Ovary (tissue), 9 donors: Measurements from ENCODE around the gene CAPN8. TPM values are rescaled to one million over a fixed set of nuclear protein-coding genes. Genes with fewer than 3 reads are reported as not detected.

Source experiments
- DNase-seq, 5 donors: peaks; one replicate each; pipeline ENCODE4 v3.0.0-alpha.2; 2019 to 2020
- H3K27ac ChIP-seq, 2 donors: fragments of 200-600 bp; one replicate each; pipeline versions ENCODE4 v1.5.1 to v1.8.0; 2019 to 2022
- H3K27me3 ChIP-seq: fragments of 200-600 bp; one replicate; pipeline ENCODE4 v1.8.0; 2022
- H3K36me3 ChIP-seq: fragments of 200-600 bp; sonication (generic); one replicate; pipeline ENCODE4 v1.5.1; 2019
- H3K4me1 ChIP-seq: one replicate; pipeline ENCODE4 v1.8.1; 2013; ENCODE audit warnings: mild to moderate bottlenecking, moderate library complexity; ENCODE audit not compliant: insufficient read depth
- H3K4me3 ChIP-seq: fragments of 200-600 bp; sonication (generic); one replicate; pipeline ENCODE4 v1.5.1; 2017
- H3K9me3 ChIP-seq, 2 donors: fragments of 200-600 bp in 1 of 2; sonication (generic) in 1 of 2; one replicate each; pipeline versions ENCODE4 v1.5.1 to v1.8.1; 2013 to 2019; ENCODE audit warnings: mild to moderate bottlenecking in 1 of 2, moderate library complexity in 1 of 2
- EP300 ChIP-seq: sonication (generic); formaldehyde crosslinking; IDR thresholded peaks from one replicate; pipeline ENCODE4 v1.6.1; 2017; ENCODE audit warnings: antibody characterized with exemption
- POLR2A ChIP-seq: fragments of 450-650 bp; IDR thresholded peaks from one replicate; pipeline ENCODE4 v1.6.1; 2017; ENCODE audit warnings: antibody characterized with exemption, mild to moderate bottlenecking, moderate library complexity
- WGBS, 3 donors: extraction: QIAGEN DNeasy Blood & Tissue Kit in 1 of 3; methylation state at CpG; one replicate each; pipeline versions ENCODE4 v1.1.5 to v1.1.7; 2013 to 2017; 5-methylcytosine and 5-hydroxymethylcytosine counted together
- intact Hi-C, 4 donors: fragments of 100-400 bp; cut with DNase I; formaldehyde crosslinking; loops; one replicate each; pipeline versions ENCODE4 v1.11.0 to v1.15.1; 2022 to 2023
- polyA plus RNA-seq, 2 donors: library from polyadenylated mRNA; stranded (reverse); fragments of 200-250 nt in 1 of 2; fragments of 350-450 nt in 1 of 2; fragmentation: Illumina TruSeq in 1 of 2; extraction: RNeasy Lipid Tissue Mini Kit (QIAGEN cat#74804) in 1 of 2; gene quantifications; one replicate each; pipeline ENCODE4 v1.2.3, GENCODE V29; 2013 to 2014
- total RNA-seq, 7 donors: library from RNA; depleted of rRNA in 2 of 7; stranded (reverse); fragments of >200 nt in 2 of 7; fragmentation: NEBNext Ultra II Directional in 3 of 7; extraction: Animal tissue kit (Norgen Biotek cat#: 25700) in 3 of 7; gene quantifications; one replicate each; pipeline versions ENCODE4 v1.1.0 to v1.2.4, GENCODE V29; 2016 to 2023
- TF ChIP-seq, protein P1 (sequence below), 3 donors: fragments of 450-650 bp in 2 of 3; fragments of 200-600 bp in 1 of 3; IDR thresholded peaks; one replicate each; pipeline versions ENCODE4 v1.5.1 to v1.8.0; 2016 to 2022; ENCODE audit warnings: antibody characterized with exemption in 3 of 3, mild to moderate bottlenecking in 1 of 3
- donor health status: DM: no; HTN: no; CAD: no; lungs with moderate emphysema.
- donor health status: DM: no; HTN: no; CAD: no.
- donor health status: Bipolar disorder and iron deficiency.
- donor health status: DM: yes; HTN: yes; CAD: no.
- donor health status: DM: no; HTN: no; CAD: no.
- donor health status: DM: yes; HTN: yes; CAD: no.

The CAPN8 gene
- total and polyA plus RNA-seq, 9 donors: 0.10 to 4.4 (median 0.88) TPM; not detected in 2

DNA sequence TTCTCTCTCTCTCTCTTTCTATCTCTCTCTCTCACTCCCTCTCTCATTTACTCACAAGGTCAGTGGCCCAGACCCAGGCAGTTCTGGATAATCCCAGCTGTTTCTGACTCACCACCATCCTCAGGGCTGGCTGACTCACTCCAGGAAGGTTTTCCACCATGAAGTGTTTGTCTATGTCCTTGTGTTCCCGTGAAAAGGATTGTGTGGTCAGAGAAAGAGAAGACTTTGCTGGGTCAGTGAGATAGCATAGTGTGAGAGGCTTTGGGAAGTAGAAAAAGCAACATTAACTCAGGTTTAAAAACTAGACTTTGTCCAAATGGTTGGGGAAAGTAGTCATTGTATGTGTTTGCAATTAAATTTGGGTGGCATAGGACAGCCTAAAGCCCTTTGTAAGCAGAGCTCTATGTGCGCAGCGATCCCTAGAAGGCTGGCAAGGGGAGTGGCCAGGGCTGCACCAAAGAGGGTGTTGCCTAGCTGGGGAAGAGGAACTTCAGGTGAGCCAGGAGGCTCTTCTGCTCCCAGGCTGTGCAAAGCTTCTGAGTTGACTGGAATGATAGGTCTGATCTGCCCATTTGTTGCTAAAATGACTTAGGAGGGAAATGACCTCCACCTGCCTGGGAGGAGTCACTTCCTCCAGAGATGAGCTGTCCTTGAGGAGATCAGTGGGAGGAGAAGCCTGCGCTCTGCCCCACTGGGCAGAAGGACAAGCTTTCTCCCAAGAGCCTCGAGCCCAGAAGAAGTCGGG is 41.9 kb upstream of the CAPN8 start:
- Histone ChIP-seq H3K27me3 (no peaks in the 10 kb centered on the region), H3K4me3 (no peak overlapping the region), H3K4me1 (peaks cover 19% of the 10 kb centered on the region), H3K27ac (peak overlapping the region; percentile 63 to 73), H3K9me3 (no peaks in the 10 kb centered on the region), H3K36me3 (no peaks in the 10 kb centered on the region)
- intact Hi-C loops: no loop called here
- 7 to 21% (median 17%) methylated on average over 6 of the region's 6 CpGs for WGBS, 3 donors
- no peak for TF ChIP-seq EP300
- TF ChIP-seq, protein P1, sequence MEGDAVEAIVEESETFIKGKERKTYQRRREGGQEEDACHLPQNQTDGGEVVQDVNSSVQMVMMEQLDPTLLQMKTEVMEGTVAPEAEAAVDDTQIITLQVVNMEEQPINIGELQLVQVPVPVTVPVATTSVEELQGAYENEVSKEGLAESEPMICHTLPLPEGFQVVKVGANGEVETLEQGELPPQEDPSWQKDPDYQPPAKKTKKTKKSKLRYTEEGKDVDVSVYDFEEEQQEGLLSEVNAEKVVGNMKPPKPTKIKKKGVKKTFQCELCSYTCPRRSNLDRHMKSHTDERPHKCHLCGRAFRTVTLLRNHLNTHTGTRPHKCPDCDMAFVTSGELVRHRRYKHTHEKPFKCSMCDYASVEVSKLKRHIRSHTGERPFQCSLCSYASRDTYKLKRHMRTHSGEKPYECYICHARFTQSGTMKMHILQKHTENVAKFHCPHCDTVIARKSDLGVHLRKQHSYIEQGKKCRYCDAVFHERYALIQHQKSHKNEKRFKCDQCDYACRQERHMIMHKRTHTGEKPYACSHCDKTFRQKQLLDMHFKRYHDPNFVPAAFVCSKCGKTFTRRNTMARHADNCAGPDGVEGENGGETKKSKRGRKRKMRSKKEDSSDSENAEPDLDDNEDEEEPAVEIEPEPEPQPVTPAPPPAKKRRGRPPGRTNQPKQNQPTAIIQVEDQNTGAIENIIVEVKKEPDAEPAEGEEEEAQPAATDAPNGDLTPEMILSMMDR (IDR thresholded peaks at IDR 0.05): peak in 1 of 3 donors; percentile 33
- peak; percentile 76 to 90 (median 81) for DNase-seq

DNA sequence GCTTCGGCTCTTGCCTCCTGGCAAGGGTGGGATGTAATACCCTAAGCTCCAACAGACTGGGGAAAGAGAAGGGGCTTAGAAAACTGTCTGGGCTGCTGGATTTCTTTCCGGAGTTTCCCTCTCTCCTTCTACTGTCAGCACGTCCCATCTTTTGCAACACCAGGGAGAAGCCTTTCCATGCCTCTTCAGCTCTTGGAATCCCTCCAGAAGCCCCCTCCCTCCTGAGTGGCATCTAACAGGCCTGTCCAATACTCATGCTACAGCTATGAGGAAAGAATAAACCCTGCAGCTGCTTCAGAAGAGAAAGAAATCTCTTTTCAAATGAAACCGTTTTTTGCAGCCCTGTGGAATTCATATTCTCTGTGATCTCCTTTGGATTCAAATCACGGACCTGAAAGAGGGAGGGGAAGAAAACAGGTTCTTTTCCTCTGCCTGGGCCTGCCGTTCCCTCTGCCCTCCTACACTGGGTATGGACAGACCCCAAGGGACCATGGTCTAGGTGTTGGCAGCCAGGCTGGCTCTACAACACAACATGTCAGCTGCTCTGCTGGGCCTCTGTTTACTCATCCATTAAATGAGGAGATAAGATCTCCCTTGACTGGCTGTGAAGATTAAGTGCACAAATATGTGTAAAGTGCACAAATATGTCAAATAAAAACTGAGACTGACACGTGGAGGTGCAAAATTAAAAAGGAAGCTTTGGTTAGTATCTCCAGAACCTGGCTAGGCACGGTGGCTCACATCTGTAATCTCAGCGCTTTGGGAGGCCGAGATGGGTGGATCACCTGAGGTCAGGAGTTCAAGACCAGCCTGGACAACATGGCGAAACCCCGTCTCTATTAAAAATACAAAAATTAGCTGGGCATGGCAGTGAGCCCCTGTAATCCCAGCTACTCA is 40.8 kb upstream of the CAPN8 start:
- Histone ChIP-seq H3K9me3 (no peaks in the 10 kb centered on the region), H3K36me3 (no peaks in the 10 kb centered on the region), H3K27me3 (no peaks in the 10 kb centered on the region), H3K4me1 (peaks cover 19% of the 10 kb centered on the region), H3K27ac (peak overlapping the region; percentile 0 to 73), H3K4me3 (no peak overlapping the region)
- peak in 4 of 5 donors; percentile 53 to 70 (median 66) for DNase-seq
- intact Hi-C loops: no loop called here
- WGBS, 3 donors: 40 to 42% (median 42%) methylated on average over 12 of the region's 12 CpGs
- no peak for TF ChIP-seq EP300
- no peak for TF ChIP-seq POLR2A
- TF ChIP-seq, protein P1 (IDR thresholded peaks at IDR 0.05): no peak

DNA sequence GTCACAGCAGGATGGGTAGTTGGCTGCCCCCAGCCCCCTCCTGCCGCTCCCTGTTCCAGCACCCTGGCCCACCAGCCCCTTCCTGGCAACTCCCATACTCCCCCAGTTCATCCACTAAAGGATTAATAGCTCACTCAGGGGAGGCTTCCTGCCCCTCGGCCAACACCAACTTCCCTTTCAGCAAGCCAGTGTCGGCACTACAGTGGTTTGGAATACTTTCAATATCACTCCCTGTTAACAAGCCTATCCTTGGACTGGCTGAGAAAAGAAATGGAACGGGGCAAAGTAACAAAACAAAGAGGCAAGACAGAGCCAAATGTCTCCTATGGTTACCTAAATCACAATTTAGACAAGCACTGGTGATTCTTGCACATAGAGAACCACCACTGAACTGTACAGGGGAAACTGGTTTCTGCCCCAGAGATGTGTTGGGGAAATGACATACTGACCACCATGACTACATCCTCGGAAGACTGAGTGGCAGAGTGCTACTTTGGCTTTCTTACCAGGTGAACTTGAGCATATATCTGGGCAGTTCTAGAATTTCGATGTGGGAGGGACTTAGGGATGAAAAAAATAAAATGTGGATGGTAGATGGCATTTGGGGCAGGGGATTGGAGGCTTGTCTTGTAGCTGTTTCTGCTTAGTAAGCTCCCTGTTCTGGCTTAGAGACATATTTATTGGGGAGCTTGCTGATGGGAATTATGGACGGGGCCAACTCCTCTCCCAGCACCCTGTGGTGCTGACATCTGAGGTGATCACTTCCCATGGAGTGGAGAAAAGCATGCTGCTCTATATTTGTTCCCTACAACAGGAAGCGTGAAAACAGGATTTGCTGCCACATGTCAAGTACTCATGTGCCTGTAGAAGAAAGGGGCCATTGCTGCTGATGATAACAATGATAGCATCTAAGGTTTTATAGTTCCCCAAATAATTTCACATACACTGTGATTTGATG is 39.7 kb upstream of the CAPN8 start:
- no peak for TF ChIP-seq POLR2A
- TF ChIP-seq, protein P1 (IDR thresholded peaks at IDR 0.05): no peak
- no peak for TF ChIP-seq EP300
- Histone ChIP-seq H3K4me1 (peaks cover 21% of the 10 kb centered on the region), H3K27ac (peak overlapping the region; percentile 17 to 57), H3K4me3 (no peak overlapping the region), H3K27me3 (no peaks in the 10 kb centered on the region), H3K9me3 (no peaks in the 10 kb centered on the region), H3K36me3 (no peaks in the 10 kb centered on the region)
- intact Hi-C loops: no loop called here
- 31 to 43% (median 38%) methylated on average over 8 of the region's 8 CpGs for WGBS, 3 donors
- DNase-seq: peak in 1 of 5 donors; percentile 48

DNA sequence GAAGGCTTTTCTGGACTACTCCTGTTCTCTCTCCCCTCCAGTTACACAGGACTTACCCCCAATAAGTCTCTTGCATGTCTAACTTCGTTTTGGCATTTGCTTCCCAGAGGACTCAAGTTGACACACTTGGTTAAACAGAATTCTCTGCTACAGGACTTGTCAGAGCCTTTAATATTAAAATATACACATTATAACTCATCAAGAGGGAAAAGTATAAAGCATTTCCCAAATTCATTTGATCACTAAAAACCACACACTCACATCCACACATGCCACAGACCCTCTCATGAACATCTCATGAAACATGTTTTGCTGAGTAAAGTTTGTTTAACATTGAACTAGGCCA is 38.1 kb upstream of the CAPN8 start:
- Histone ChIP-seq H3K27me3 (no peaks in the 10 kb centered on the region), H3K4me1 (peaks cover 22% of the 10 kb centered on the region), H3K4me3 (no peak overlapping the region), H3K27ac (no peak overlapping the region), H3K9me3 (no peaks in the 10 kb centered on the region), H3K36me3 (no peaks in the 10 kb centered on the region)
- no peak for DNase-seq
- intact Hi-C loops: no loop called here
- WGBS, 3 donors: 62 to 73% (median 63%) methylated on average over 1 of the region's 1 CpG
- TF ChIP-seq, protein P1 (IDR thresholded peaks at IDR 0.05): no peak
- TF ChIP-seq POLR2A (no peak), EP300 (no peak)
